Neural progenitor cell (in vitro differentiated cells): ENCODE measurements around the gene CRTC1. TPM values are rescaled to one million over a fixed set of nuclear protein-coding genes. Genes with fewer than 3 reads are reported as not detected.

Source experiments
- DNase-seq: peaks from one replicate; pipeline ENCODE4 v3.0.0-alpha.2; 2016; ENCODE audit warnings: low spot score
- H2AFZ ChIP-seq: fragments of 200-600 bp; sonication (generic); replicated peaks from 2 replicates; pipeline ENCODE4 v1.6.1; 2016; ENCODE audit warnings: antibody characterized with exemption
- H3F3A ChIP-seq: fragments of 200-600 bp; sonication (generic); 2 replicates; pipeline ENCODE4 v1.6.1; 2016; ENCODE audit warnings: antibody characterized with exemption, low read depth
- H3K27ac ChIP-seq: fragments of 200-600 bp; sonication (generic); 2 replicates; pipeline ENCODE4 v1.5.1; 2016; ENCODE audit warnings: mild to moderate bottlenecking
- H3K27me3 ChIP-seq: fragments of 200-600 bp; sonication (generic); 2 replicates; pipeline ENCODE4 v1.6.1; 2016; ENCODE audit warnings: mild to moderate bottlenecking, moderate library complexity
- H3K36me3 ChIP-seq: fragments of 200-600 bp; sonication (generic); 2 replicates; pipeline ENCODE4 v1.5.1; 2016
- H3K4me1 ChIP-seq: fragments of 200-600 bp; sonication (generic); 2 replicates; pipeline ENCODE4 v1.6.1; 2016; ENCODE audit warnings: mixed run types
- H3K4me2 ChIP-seq: fragments of 200-600 bp; sonication (generic); 2 replicates; pipeline ENCODE4 v1.6.1; 2016
- H3K4me3 ChIP-seq: fragments of 200-600 bp; sonication (generic); 2 replicates; pipeline ENCODE4 v1.5.1; 2016
- H3K79me2 ChIP-seq: fragments of 200-600 bp; sonication (generic); 2 replicates; pipeline ENCODE4 v1.6.1; 2016; ENCODE audit warnings: low read depth
- H3K9ac ChIP-seq: fragments of 200-600 bp; sonication (generic); 2 replicates; pipeline ENCODE4 v1.6.1; 2016
- H3K9me3 ChIP-seq: fragments of 200-600 bp; sonication (generic); 2 replicates; pipeline ENCODE4 v1.5.1; 2016; ENCODE audit warnings: low read depth
- H4K20me1 ChIP-seq: fragments of 200-600 bp; sonication (generic); 2 replicates; pipeline ENCODE4 v1.6.1; 2016; ENCODE audit warnings: low read depth
- H3K27ac Mint-ChIP-seq: 3 replicates; pipeline ENCODE4 v1.8.0; 2021; ENCODE audit warnings: mixed read lengths
- H3K27me3 Mint-ChIP-seq: 2 replicates; pipeline ENCODE4 v1.8.0; 2022; ENCODE audit warnings: low read depth, mild to moderate bottlenecking, inconsistent platforms, moderate library complexity, mixed read lengths; ENCODE audit not compliant: insufficient read depth
- H3K36me3 Mint-ChIP-seq: 3 replicates; pipeline ENCODE4 v1.8.0; 2021; ENCODE audit warnings: mixed read lengths
- H3K4me1 Mint-ChIP-seq: 3 replicates; pipeline ENCODE4 v1.8.0; 2021; ENCODE audit warnings: mixed read lengths
- H3K4me3 Mint-ChIP-seq: 3 replicates; pipeline ENCODE4 v1.8.0; 2021; ENCODE audit warnings: mild to moderate bottlenecking, moderate library complexity, mixed read lengths
- H3K9me3 Mint-ChIP-seq: 3 replicates; pipeline ENCODE4 v1.8.0; 2020; ENCODE audit warnings: mixed read lengths
- CTCF ChIP-seq: fragments of 200-600 bp; sonication (generic); IDR thresholded peaks from 2 replicates; pipeline ENCODE4 v1.5.1; 2017; ENCODE audit warnings: antibody characterized with exemption, mild to moderate bottlenecking
- EZH2 ChIP-seq: fragments of 200-600 bp; sonication (generic); IDR thresholded peaks from 2 replicates; pipeline ENCODE4 v1.6.1; 2017; ENCODE audit warnings: antibody characterized with exemption, mild to moderate bottlenecking, moderate library complexity
- EZH2phosphoT487 ChIP-seq: fragments of 200-600 bp; sonication (generic); IDR thresholded peaks from 2 replicates; pipeline ENCODE4 v1.6.1; 2017; ENCODE audit warnings: antibody characterized with exemption
- total RNA-seq: library from RNA; depleted of rRNA; stranded (reverse); fragments of >200 nt; gene quantifications from 2 replicates; pipeline ENCODE4 v1.2.3, GENCODE V29; 2015; ENCODE audit warnings: low replicate concordance

The CRTC1 gene
- total RNA-seq, 1 donor from 2014 or later, result 2.4 TPM

DNA sequence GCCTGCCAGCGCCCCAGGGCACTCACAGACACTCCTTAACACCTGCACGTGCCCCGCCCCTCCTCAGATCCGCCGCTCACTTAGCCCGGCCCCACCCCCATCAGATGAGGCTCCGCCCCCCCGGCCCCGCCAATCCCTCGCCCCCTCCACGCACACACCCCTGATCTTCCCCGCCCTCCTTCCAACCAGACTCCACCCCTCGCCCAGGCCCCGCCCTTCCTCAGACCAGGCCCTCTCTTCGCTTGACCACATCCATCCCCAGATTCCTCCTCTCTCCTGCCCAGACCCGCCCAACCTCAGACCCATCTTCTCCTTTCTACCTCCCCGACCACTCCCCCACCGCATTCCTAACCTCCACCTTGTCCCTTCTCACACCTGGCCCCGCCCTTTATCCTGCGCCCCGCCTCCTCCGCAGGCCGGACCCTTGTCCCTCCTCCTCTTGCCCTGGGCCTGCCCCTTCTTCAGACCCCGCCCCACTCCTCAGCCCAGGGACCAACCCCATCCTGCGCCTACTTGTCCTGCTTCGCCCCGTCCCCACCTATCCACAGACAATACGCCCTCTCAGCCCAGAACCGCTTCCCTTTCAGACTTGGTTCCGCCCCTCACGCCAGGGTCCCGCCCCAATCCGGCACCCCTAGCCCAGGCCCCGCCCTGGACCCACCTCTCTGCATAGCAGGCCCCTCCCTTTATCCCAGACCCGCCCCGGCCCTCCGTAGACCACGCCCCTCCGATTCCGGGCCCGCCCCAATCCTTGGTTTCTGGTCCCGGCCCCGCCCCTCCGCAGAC, 47.1 kb upstream of the CRTC1 start:
- no peaks in the 10 kb centered on the region for H3K36me3 ChIP-seq
- peak overlapping the region; percentile 98 for H3K4me3 ChIP-seq
- no peaks in the 10 kb centered on the region for H3K9me3 Mint-ChIP-seq
- peaks cover 18% of the 10 kb centered on the region for H4K20me1 ChIP-seq
- H3K9me3 ChIP-seq, result no peaks in the 10 kb centered on the region
- H3K27me3 ChIP-seq, result peaks cover 18% of the 10 kb centered on the region
- H3K36me3 Mint-ChIP-seq, result no peaks in the 10 kb centered on the region
- peaks cover 10% of the 10 kb centered on the region for H3K4me1 ChIP-seq
- H3K79me2 ChIP-seq, result peaks cover 33% of the 10 kb centered on the region
- peaks cover 17% of the 10 kb centered on the region for H3K27me3 Mint-ChIP-seq
- peak; percentile 98 for DNase-seq
- peak overlapping the region; percentile 88 for H2AFZ ChIP-seq
- H3K27ac Mint-ChIP-seq, result no peak overlapping the region
- H3K4me3 Mint-ChIP-seq, result peak overlapping the region; percentile 92
- H3K27ac ChIP-seq, result no peak overlapping the region
- H3K9ac ChIP-seq, result no peak overlapping the region
- peak overlapping the region; percentile 98 for H3K4me2 ChIP-seq
- peaks cover 13% of the 10 kb centered on the region for H3F3A ChIP-seq
- no peak for TF ChIP-seq EZH2phosphoT487
- no peak for TF ChIP-seq CTCF
- no peak for TF ChIP-seq EZH2
- H3K4me1 Mint-ChIP-seq, result peaks cover 22% of the 10 kb centered on the region

DNA sequence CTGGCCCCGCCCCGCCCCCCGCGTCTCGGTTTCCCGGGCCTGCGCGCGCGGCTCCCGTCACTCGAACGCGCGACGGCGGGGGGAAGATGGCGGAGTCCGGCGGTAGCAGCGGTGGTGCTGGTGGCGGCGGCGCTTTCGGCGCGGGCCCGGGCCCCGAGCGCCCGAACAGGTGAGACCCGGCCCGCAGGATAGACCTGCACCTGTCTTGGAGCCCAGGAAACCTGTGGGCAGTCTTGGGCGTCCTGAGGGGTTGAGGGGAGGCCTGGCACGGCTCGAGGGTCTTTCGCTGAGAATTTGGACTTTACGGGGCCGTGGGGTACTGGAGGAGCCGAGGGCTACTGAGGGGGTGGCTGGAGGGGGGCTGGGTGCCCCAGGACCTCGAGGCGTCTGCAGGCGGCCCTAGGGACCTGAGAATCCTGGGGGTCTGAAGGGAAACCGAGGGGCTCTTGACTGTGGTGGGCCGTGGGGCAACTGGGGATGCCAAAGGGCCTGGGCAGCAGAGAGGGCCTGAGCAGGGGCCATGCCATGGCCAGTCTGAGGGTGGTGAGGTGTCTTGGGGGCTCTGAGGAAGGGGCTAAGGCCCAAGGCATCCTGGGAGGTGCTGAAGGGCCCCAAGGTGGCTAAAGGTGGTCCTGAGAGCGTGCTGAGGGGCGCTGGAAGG, 46.4 kb upstream of the CRTC1 start, which contains the start of gene KLHL26:
Gene KLHL26 (plus strand): TSS at position 60 of the 661 bp plus-strand sequence. CDS start 27 bp downstream, at position 87.
- H2AFZ ChIP-seq, result peak within 1 kb of the TSS; percentile 89
- peak within 1 kb of the TSS; percentile 98 for H3K4me2 ChIP-seq
- peaks cover 37% of the 10 kb centered on the region for H3K79me2 ChIP-seq
- no peaks in the 10 kb centered on the region for H3K9me3 ChIP-seq
- H4K20me1 ChIP-seq, result peaks cover 21% of the 10 kb centered on the region
- peak within 1 kb of the TSS; percentile 87 for H3K9ac ChIP-seq
- no peak for DNase-seq
- no peak within 1 kb of the TSS for H3K27ac Mint-ChIP-seq
- peaks cover 17% of the 10 kb centered on the region for H3K27me3 Mint-ChIP-seq
- no peaks in the 10 kb centered on the region for H3K36me3 ChIP-seq
- TF ChIP-seq EZH2phosphoT487, result no peak
- TF ChIP-seq EZH2, result no peak
- H3K4me1 ChIP-seq, result peaks cover 10% of the 10 kb centered on the region
- H3K4me3 ChIP-seq, result peak within 1 kb of the TSS; percentile 98
- no peaks in the 10 kb centered on the region for H3K36me3 Mint-ChIP-seq
- no peak within 1 kb of the TSS for H3K27ac ChIP-seq
- peaks cover 22% of the 10 kb centered on the region for H3K4me1 Mint-ChIP-seq
- H3K4me3 Mint-ChIP-seq, result peak within 1 kb of the TSS; percentile 92
- H3K9me3 Mint-ChIP-seq, result no peaks in the 10 kb centered on the region
- H3K27me3 ChIP-seq, result peaks cover 18% of the 10 kb centered on the region
- peaks cover 13% of the 10 kb centered on the region for H3F3A ChIP-seq

GRCh38 chr19:18637673-18638630, 45.5 kb upstream of the CRTC1 start:
- Histone ChIP-seq H3F3A (peaks cover 13% of the 10 kb centered on the region), H3K9ac (peak overlapping the region; percentile 87), H3K9me3 (no peaks in the 10 kb centered on the region), H3K4me3 (peak overlapping the region; percentile 98), H3K27ac (no peak overlapping the region), H3K4me1 (peaks cover 10% of the 10 kb centered on the region), H3K27me3 (peaks cover 18% of the 10 kb centered on the region), H3K79me2 (peaks cover 41% of the 10 kb centered on the region), H2AFZ (no peak overlapping the region), H3K36me3 (no peaks in the 10 kb centered on the region), H3K4me2 (peak overlapping the region; percentile 98), H4K20me1 (peaks cover 21% of the 10 kb centered on the region)
- no peak for DNase-seq
- no peaks in the 10 kb centered on the region for H3K36me3 Mint-ChIP-seq
- no peak overlapping the region for H3K27ac Mint-ChIP-seq
- no peaks in the 10 kb centered on the region for H3K9me3 Mint-ChIP-seq
- TF ChIP-seq EZH2phosphoT487, result no peak
- TF ChIP-seq CTCF, result no peak
- no peak for TF ChIP-seq EZH2
- H3K4me1 Mint-ChIP-seq, result peaks cover 22% of the 10 kb centered on the region
- peaks cover 15% of the 10 kb centered on the region for H3K27me3 Mint-ChIP-seq
- peak overlapping the region; percentile 92 for H3K4me3 Mint-ChIP-seq
